Kidney (tissue), 14 donors: ENCODE results near the gene TSHZ2. TPM values are rescaled to one million over a fixed set of nuclear protein-coding genes. Genes with fewer than 3 reads are reported as not detected.
"Not testable (repeated sequence)": the region's sequence is repeated elsewhere in the genome, so short reads cannot be mapped to it uniquely, and the experiment has no call there.

Source experiments
- DNase-seq, 5 donors: peaks; one replicate each; pipeline ENCODE4 v3.0.0-alpha.2; 2013 to 2020
- FAIRE-seq: peaks from 2 replicates; lab custom pipeline; 2012; peaks lifted over from hg19 to GRCh38; lab: Jason Lieb, UNC
- H3K27ac ChIP-seq, 2 donors: one replicate each; pipeline ENCODE4 v1.7.0; 2013; ENCODE audit warnings: low read depth in 2 of 2, low read length in 2 of 2, inconsistent platforms in 1 of 2
- H3K27me3 ChIP-seq: one replicate; pipeline ENCODE4 v1.7.1; 2013; ENCODE audit warnings: low read length, inconsistent platforms; ENCODE audit not compliant: control insufficient read depth, insufficient read depth
- H3K36me3 ChIP-seq, 3 donors: one replicate each; pipeline versions ENCODE4 v1.7.0 to v1.7.1; 2013; ENCODE audit warnings: low read length in 3 of 3, control low read depth in 1 of 3, inconsistent platforms in 1 of 3; ENCODE audit not compliant: insufficient read depth in 3 of 3, control insufficient read depth in 2 of 3
- H3K4me1 ChIP-seq, 3 donors: one replicate each; pipeline versions ENCODE4 v1.7.0 to v1.7.1; 2013; ENCODE audit warnings: low read length in 3 of 3, inconsistent platforms in 1 of 3, low read depth in 1 of 3; ENCODE audit not compliant: control insufficient read depth in 2 of 3, insufficient read depth in 2 of 3
- H3K4me3 ChIP-seq, 3 donors: one replicate each; pipeline versions ENCODE4 v1.7.0 to v1.8.1; 2013; ENCODE audit warnings: low read length in 3 of 3, control low read depth in 1 of 3, inconsistent platforms in 1 of 3
- H3K9ac ChIP-seq, 3 donors: one replicate each; pipeline versions ENCODE4 v1.7.0 to v1.7.1; 2013; ENCODE audit warnings: low read length in 3 of 3, control low read depth in 1 of 3, inconsistent platforms in 1 of 3
- H3K9me3 ChIP-seq, 3 donors: one replicate each; pipeline versions ENCODE4 v1.7.0 to v1.7.1; 2013; ENCODE audit warnings: low read length in 3 of 3, control low read depth in 1 of 3, inconsistent platforms in 1 of 3; ENCODE audit not compliant: control insufficient read depth in 2 of 3, insufficient read depth in 1 of 3
- CTCF ChIP-seq: IDR thresholded peaks from 3 replicates; pipeline ENCODE4 v1.5.1; 2012; ENCODE audit warnings: mild to moderate bottlenecking, moderate library complexity, borderline replicate concordance; ENCODE audit not compliant: insufficient read depth; ENCODE audit errors: extremely low read depth
- intact Hi-C: fragments of 100-400 bp; cut with DNase I; formaldehyde crosslinking; loops from one replicate; pipeline ENCODE4 v1.11.1; 2022
- polyA plus RNA-seq: library from polyadenylated mRNA; stranded (reverse); fragments of 350-450 nt; fragmentation: Illumina TruSeq; extraction: RNeasy Lipid Tissue Mini Kit (QIAGEN cat#74804); gene quantifications from one replicate; pipeline ENCODE4 v1.2.3, GENCODE V29; 2014; ENCODE audit warnings: low read depth, low replicate concordance; ENCODE audit not compliant: insufficient read depth
- total RNA-seq: library from RNA; stranded (reverse); fragmentation: NEBNext Ultra II Directional; extraction: Animal tissue kit (Norgen Biotek cat#: 25700); gene quantifications from one replicate; pipeline ENCODE4 v1.2.1, GENCODE V29; 2021
- donor health status: control.
- donor health status: control.
- donor health status: control.
- donor health status: control.
- donor health status: control.
- donor health status: DM: yes; HTN: yes; CAD: no.
- donor health status: Normal renal cell carcinoma (clear cell type).

TSHZ2 gene
- total and polyA plus RNA-seq, 2 donors from 2014 or later: 0.86 to 15.5 TPM

GRCh38 chr20:53530440-53530839 is 558.3 kb downstream of the TSHZ2 start:
- no peak for TF ChIP-seq CTCF
- no peaks in the 10 kb centered on the region for H3K4me1 ChIP-seq
- no peak overlapping the region for H3K4me3 ChIP-seq
- H3K9ac ChIP-seq: no peak overlapping the region
- H3K9me3 ChIP-seq: no peaks in the 10 kb centered on the region
- no peak for FAIRE-seq
- no peaks in the 10 kb centered on the region for H3K27me3 ChIP-seq
- no peak for DNase-seq
- intact Hi-C loops: no loop called here
- no peaks in the 10 kb centered on the region for H3K36me3 ChIP-seq
- no peak overlapping the region for H3K27ac ChIP-seq

GRCh38 chr20:53532654-53533312 is 560.6 kb downstream of the TSHZ2 start:
- H3K9me3 ChIP-seq, H3K4me3 ChIP-seq, H3K4me1 ChIP-seq, DNase-seq, H3K36me3 ChIP-seq, H3K27ac ChIP-seq, H3K9ac ChIP-seq, FAIRE-seq, intact Hi-C loops, H3K27me3 ChIP-seq: not testable (repeated sequence)

- no peak for DNase-seq
Observed at GRCh38 chr20:53533500-53533899, 561.3 kb downstream of the TSHZ2 start.

GRCh38 chr20:53534037-53534436 is 561.9 kb downstream of the TSHZ2 start:
- Histone ChIP-seq H3K9ac (no peak overlapping the region), H3K9me3 (no peaks in the 10 kb centered on the region), H3K4me1 (no peaks in the 10 kb centered on the region), H3K27ac (no peak overlapping the region), H3K4me3 (no peak overlapping the region), H3K27me3 (no peaks in the 10 kb centered on the region), H3K36me3 (no peaks in the 10 kb centered on the region)
- DNase-seq: no peak
- TF ChIP-seq CTCF: no peak
- intact Hi-C loops: no loop called here
- no peak for FAIRE-seq

More at GRCh38 chr20:53533500-53533899, 561.3 kb downstream of the TSHZ2 start:
- H3K9me3 ChIP-seq: no peaks in the 10 kb centered on the region
- intact Hi-C loops: no loop called here
- no peak overlapping the region for H3K4me3 ChIP-seq
- no peak for FAIRE-seq
- H3K27me3 ChIP-seq: no peaks in the 10 kb centered on the region
- H3K27ac ChIP-seq: no peak overlapping the region
- no peak for TF ChIP-seq CTCF
- no peak overlapping the region for H3K9ac ChIP-seq
- H3K36me3 ChIP-seq: no peaks in the 10 kb centered on the region
- no peaks in the 10 kb centered on the region for H3K4me1 ChIP-seq
